Measurements from ENCODE around the gene CDH7.

Gene CDH7

DNA sequence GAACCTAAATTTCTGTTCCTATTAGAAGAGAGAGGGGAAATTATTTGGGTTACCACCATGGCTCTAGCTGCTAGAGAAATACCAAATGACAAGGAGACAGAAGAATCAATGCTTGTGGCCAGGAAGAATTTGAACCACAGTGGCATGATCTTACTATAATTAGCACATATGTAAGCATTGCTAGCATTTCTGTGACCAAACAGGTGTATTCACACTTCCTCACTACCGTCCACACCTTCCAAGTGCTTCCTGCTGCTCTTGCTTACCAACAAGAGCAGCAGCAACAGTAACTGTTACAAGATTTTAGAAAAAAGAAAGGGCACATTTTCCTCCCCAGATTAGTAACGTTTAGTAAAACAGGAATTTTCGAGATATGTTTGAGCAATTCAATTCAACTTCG is 60.5 kb downstream of the CDH7 start:
- no peak overlapping the region for H3K4me3 ChIP-seq (ENCODE audit: low read depth, low read length)
- TF ChIP-seq, protein P1, sequence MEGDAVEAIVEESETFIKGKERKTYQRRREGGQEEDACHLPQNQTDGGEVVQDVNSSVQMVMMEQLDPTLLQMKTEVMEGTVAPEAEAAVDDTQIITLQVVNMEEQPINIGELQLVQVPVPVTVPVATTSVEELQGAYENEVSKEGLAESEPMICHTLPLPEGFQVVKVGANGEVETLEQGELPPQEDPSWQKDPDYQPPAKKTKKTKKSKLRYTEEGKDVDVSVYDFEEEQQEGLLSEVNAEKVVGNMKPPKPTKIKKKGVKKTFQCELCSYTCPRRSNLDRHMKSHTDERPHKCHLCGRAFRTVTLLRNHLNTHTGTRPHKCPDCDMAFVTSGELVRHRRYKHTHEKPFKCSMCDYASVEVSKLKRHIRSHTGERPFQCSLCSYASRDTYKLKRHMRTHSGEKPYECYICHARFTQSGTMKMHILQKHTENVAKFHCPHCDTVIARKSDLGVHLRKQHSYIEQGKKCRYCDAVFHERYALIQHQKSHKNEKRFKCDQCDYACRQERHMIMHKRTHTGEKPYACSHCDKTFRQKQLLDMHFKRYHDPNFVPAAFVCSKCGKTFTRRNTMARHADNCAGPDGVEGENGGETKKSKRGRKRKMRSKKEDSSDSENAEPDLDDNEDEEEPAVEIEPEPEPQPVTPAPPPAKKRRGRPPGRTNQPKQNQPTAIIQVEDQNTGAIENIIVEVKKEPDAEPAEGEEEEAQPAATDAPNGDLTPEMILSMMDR (IDR thresholded peaks at IDR 0.05; ENCODE audit: low read depth, low read length) = no peak

DNA sequence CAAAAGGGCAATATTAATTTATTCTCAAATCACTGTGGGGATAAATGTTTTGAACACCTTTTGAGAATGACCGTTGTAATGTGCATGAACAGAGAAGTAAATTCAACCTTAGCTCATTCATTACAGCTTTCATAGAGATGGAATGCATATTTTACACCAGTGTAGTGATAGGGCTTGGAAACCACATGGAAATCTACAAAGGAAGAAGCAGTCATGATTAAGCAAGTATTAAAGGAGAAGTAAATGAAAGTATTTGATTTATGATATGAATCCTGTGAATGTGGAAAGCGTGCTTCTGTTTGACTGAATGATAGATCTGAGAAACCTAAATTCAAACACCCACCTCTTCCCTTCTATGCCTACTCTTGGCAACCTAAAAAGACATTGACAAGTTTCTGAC is 64.7 kb downstream of the CDH7 start:
- TF ChIP-seq, protein P1 (IDR thresholded peaks at IDR 0.05; ENCODE audit: low read depth, low read length) = no peak
- no peak overlapping the region for H3K4me3 ChIP-seq (ENCODE audit: low read depth, low read length)

- TF ChIP-seq, protein P1 (IDR thresholded peaks at IDR 0.05; ENCODE audit: low read depth, low read length) = no peak
- H3K4me3 ChIP-seq (ENCODE audit: low read depth, low read length) = no peak overlapping the region
Measured at GRCh38 chr18:65817178-65817577, 66.4 kb downstream of the CDH7 start.

GRCh38 chr18:65821911-65822310 is 71.1 kb downstream of the CDH7 start:
- TF ChIP-seq, protein P1 (IDR thresholded peaks at IDR 0.05; ENCODE audit: low read depth, low read length) = no peak
- H3K4me3 ChIP-seq (ENCODE audit: low read depth, low read length) = no peak overlapping the region

DNA sequence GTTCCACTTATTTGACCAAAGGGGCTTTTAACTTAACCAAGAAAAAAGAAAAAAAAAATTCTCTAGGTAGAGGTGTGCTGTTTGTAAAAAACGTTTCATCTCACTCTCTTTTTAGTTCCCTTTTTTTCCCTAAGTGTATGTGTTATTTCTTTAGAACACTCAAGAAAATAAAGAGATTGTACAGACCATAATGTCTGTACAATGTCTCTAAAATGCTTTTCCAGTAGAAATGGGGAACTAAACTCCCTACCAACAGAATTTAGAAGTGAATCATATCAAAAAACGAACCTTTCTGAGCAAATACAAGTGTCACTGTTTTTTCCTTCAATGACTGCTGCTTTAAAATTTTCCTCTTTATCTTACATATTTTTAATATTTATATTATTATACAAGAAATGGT is 72.0 kb downstream of the CDH7 start:
- TF ChIP-seq, protein P1 (IDR thresholded peaks at IDR 0.05; ENCODE audit: low read depth, low read length) = no peak
- H3K4me3 ChIP-seq (ENCODE audit: low read depth, low read length) = no peak overlapping the region

GRCh38 chr18:65827444-65827843 is 76.6 kb downstream of the CDH7 start:
- TF ChIP-seq, protein P1 (IDR thresholded peaks at IDR 0.05; ENCODE audit: low read depth, low read length) = no peak
- H3K4me3 ChIP-seq (ENCODE audit: low read depth, low read length) = no peak overlapping the region

- TF ChIP-seq, protein P1 (IDR thresholded peaks at IDR 0.05; ENCODE audit: low read depth, low read length) = no peak
- H3K4me3 ChIP-seq (ENCODE audit: low read depth, low read length) = no peak overlapping the region
Measured at GRCh38 chr18:65835881-65836280, 85.1 kb downstream of the CDH7 start.

Measured in WI38 (cell line).